NCI-H1694 (cell line): Measurements from ENCODE around the gene CASZ1.

ENCODE experiments used
- DNase-seq: peaks from one replicate; lab custom pipeline; 2025; lab: John Stamatoyannopoulos, UW

Gene CASZ1

GRCh38 chr1:10599194-10599861 is 197.1 kb downstream of the CASZ1 start:
- no peak for DNase-seq

GRCh38 chr1:10598389-10598702 is 198.1 kb downstream of the CASZ1 start:
- peak; percentile 7 for DNase-seq

GRCh38 chr1:10597492-10598388 is 198.7 kb downstream of the CASZ1 start:
- DNase-seq: no peak

GRCh38 chr1:10596780-10597179 is 199.7 kb downstream of the CASZ1 start:
- DNase-seq: no peak

GRCh38 chr1:10594595-10595223 is 201.7 kb downstream of the CASZ1 start:
- DNase-seq: no peak

- no peak for DNase-seq
Observed at GRCh38 chr1:10593750-10594149, 202.7 kb downstream of the CASZ1 start.

GRCh38 chr1:10592373-10592772 is 204.1 kb downstream of the CASZ1 start:
- DNase-seq: no peak

GRCh38 chr1:10591010-10591409 is 205.4 kb downstream of the CASZ1 start:
- DNase-seq: peak; percentile 32

- DNase-seq: no peak
Observed at GRCh38 chr1:10589074-10589473, 207.4 kb downstream of the CASZ1 start.

- no peak for DNase-seq
Observed at GRCh38 chr1:10588640-10589039, 207.8 kb downstream of the CASZ1 start.
